ENCODE data around the gene PLAA.

Gene PLAA

GRCh38 chr9:26946753-26947727 is at the start of gene PLAA:
Gene PLAA, minus strand, starts transcription at chr9:26947242. Its CDS starts 197 bp downstream, at chr9:26947045.
- peak within 1 kb of the TSS; percentile 92 to 97 for H3K4me3 ChIP-seq
- intact Hi-C loops (cut with DNase I; ENCODE audit: low total_unique reads), result no loop called here

DNA sequence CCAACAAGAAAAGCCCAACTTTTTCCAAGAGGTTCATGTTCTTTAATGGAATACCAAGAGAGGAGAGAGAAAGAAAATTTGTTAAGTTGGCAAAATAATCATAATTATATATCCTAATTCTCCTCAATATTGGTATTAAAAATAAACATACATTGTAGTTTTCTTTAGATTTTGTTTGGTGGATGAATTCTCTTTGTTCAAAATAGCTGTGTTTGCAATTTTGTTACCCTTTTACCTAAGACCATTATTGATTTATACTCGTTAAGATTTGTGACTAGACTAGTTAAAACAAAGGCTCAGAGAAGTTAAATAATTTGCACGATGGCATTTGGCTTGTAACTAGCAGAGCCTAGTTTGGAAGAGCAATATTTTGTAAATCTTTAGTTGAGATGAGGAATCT is 48.8 kb upstream of the PLAA start:
- intact Hi-C loops (cut with DNase I; ENCODE audit: low total_unique reads), result no loop called here

More at GRCh38 chr9:26946753-26947727, at the start of gene PLAA:
- DNase-seq, result peak; percentile 88 to 92
- no peaks in the 10 kb centered on the region for H3K36me3 ChIP-seq
- peaks cover 0 to 28% (median 27%) of the 10 kb centered on the region in 4 donors for H3K4me1 ChIP-seq
- H3K27ac ChIP-seq, result peak within 1 kb of the TSS; percentile 99
- H3K27me3 ChIP-seq, result no peaks in the 10 kb centered on the region
- H3K9me3 ChIP-seq, result no peaks in the 10 kb centered on the region
- no peak for TF ChIP-seq CTCF (IDR thresholded peaks at IDR 0.05)

DNA sequence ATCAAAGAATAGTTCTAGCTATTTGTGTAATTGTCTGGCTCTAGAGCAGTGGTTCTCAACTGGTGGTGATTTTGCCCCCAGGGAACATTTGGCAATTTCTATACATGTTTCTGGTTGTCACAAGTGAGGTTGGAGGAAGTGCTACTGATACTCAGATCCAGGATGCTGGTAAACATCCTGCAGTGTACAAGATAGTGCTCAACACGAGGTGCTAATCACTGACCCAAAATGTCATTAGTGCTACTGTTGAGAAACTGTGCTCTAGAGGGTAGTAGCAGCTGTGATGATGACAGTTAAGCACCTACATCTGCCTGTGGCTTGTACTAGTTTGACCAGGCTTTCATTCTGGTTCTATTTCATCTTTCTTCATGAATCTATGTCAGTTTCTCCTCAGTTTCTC is 36.3 kb upstream of the PLAA start:
- intact Hi-C loops (cut with DNase I; ENCODE audit: low total_unique reads), result no loop called here
- TF ChIP-seq CTCF (IDR thresholded peaks at IDR 0.05), result no peak
- peaks cover 29 to 59% (median 35%) of the 10 kb centered on the region in 3 donors for H3K36me3 ChIP-seq
- H3K9me3 ChIP-seq, result no peaks in the 10 kb centered on the region
- H3K4me3 ChIP-seq, result no peak overlapping the region
- no peaks in the 10 kb centered on the region for H3K27me3 ChIP-seq
- no peak for DNase-seq
- no peaks in the 10 kb centered on the region for H3K4me1 ChIP-seq
- no peak overlapping the region for H3K27ac ChIP-seq

More for the DNA sequence above, 48.8 kb upstream of the PLAA start:
- Histone ChIP-seq H3K36me3 (peaks cover 6 to 20% (median 9%) of the 10 kb centered on the region in 3 donors), H3K4me1 (no peaks in the 10 kb centered on the region), H3K27ac (no peak overlapping the region), H3K9me3 (no peaks in the 10 kb centered on the region), H3K4me3 (no peak overlapping the region), H3K27me3 (no peaks in the 10 kb centered on the region)
- no peak for TF ChIP-seq CTCF (IDR thresholded peaks at IDR 0.05)
- DNase-seq, result no peak

- H3K4me3 ChIP-seq, result no peak overlapping the region
- H3K27ac ChIP-seq, result no peak overlapping the region
- no peaks in the 10 kb centered on the region for H3K27me3 ChIP-seq
- intact Hi-C loops (cut with DNase I; ENCODE audit: low total_unique reads), result loop anchor here (5.0 kb wide), 1 partner anchor 229 kb away; no protein-coding TSS in a partner anchor
- H3K36me3 ChIP-seq, result peaks cover 0 to 18% (median 5%) of the 10 kb centered on the region in 3 donors
- DNase-seq, result no peak
- no peaks in the 10 kb centered on the region for H3K9me3 ChIP-seq
- H3K4me1 ChIP-seq, result peaks cover 0 to 9% (median 4%) of the 10 kb centered on the region in 4 donors
- peak; percentile 32 to 44 for TF ChIP-seq CTCF (IDR thresholded peaks at IDR 0.05)
These were observed 29.0 kb upstream of the PLAA start for GRCh38 chr9:26975728-26976707.

DNA sequence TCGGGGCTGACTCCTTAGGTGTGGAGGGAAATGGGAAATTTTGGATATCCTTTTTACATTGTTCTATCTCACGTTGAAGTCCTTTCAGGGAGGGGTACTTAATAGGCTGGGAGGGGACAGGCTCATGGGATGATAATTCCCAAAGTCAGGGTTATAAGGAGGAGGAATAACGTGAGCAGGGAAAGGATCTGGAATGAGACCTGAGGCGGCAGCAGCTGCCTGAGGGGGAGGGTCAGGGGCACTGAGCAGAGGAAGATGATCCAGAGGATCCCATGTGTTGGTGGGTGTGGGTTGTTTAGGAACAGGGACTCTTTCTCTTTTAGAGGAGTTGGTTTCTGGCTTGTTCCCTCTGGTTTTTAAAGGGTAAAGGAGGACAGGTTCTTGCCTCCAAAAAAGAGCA is 27.9 kb upstream of the PLAA start:
- H3K9me3 ChIP-seq, result no peaks in the 10 kb centered on the region
- no peak for DNase-seq
- peaks cover 0 to 9% (median 4%) of the 10 kb centered on the region in 4 donors for H3K4me1 ChIP-seq
- H3K27ac ChIP-seq, result no peak overlapping the region
- H3K27me3 ChIP-seq, result no peaks in the 10 kb centered on the region
- H3K36me3 ChIP-seq, result peaks cover 0 to 13% (median 5%) of the 10 kb centered on the region in 3 donors
- intact Hi-C loops (cut with DNase I; ENCODE audit: low total_unique reads), result loop anchor here (5.0 kb wide), 1 partner anchor 228 kb away; no protein-coding TSS in a partner anchor
- TF ChIP-seq CTCF (IDR thresholded peaks at IDR 0.05), result no peak
- H3K4me3 ChIP-seq, result no peak overlapping the region
